Kidney glomerular epithelial cell (primary cell): ENCODE results near the gene VASH1.

Experiments used
- DNase-seq: peaks from one replicate; lab custom pipeline; 2025; lab: John Stamatoyannopoulos, UW

The VASH1 gene

DNA sequence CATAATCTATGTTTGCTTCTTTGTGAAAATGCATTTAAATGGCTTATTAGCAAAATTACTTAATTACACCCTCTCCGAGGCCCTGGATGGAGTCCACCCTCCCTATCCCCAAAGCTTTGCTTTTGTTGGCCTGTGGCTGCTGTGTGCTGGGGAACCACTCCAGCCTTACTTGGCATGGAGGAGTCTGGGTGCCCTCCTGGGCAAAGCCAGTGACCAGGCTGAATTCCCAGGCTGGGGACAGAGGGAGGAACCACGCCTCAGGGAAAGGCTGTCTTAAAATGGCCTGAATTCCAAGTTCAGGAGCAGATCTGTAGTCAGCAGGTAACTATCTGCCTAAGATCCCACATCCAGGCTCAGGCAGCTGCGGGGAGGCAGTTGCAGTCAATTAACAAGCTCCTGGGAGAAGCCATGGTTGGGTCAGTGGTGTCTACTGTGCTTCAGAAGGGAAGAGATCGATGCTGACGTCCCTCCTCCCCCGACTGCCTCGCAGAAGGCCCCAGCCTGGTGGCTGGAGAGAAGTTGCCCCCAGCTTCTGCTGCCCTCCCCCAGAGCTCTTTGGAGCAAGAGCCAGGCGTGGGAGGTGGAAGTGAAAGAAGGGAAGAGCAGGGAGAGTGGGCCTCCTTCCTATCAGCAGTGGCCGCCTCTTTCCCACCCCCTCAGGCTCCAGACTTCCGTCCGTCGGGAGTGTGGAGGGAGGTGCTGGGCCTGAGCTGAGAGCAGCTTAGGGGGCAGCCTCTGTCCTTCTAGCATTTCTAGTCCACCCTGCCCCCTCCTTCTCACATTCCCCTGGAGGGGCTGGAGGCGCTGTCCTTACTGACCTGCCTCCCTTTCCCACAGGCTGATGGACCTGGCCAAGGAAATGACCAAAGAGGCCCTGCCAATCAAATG, 11.3 kb downstream of the VASH1 start:
- peak; percentile 49 for DNase-seq

DNA sequence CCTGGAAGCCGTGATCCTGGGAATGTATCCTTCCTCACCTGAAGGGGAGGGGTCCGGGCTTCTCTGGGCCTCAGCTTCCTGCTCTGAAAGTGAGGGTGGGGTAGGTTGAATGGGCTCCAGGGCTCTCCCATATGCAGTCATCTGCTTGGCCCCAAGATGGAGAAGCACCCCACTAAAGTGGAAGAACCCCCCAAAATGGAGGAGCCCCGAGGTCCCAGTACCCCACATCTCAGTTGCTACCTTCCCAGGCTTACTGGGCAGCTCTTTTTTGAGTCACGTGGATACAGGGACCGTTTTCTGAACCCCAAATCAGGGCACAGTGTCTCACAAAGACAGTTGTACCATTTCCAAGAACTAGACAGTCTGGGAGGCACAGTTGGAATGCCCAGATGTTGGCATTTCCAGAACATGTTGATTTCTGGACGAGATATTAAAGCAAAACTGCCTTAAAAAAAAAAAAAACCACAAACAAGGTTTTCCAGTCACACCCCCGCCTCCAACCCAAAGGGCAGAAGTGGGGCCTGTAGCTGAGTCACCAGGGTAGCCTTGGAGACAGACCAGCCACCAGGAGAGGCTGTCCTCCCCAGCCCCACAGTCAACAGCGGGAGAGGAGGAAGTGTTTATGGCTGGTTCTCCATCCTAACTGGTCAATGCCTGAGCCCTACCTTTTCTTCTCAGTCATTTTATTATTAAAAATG, 12.1 kb downstream of the VASH1 start:
- peak; percentile 66 for DNase-seq

DNA sequence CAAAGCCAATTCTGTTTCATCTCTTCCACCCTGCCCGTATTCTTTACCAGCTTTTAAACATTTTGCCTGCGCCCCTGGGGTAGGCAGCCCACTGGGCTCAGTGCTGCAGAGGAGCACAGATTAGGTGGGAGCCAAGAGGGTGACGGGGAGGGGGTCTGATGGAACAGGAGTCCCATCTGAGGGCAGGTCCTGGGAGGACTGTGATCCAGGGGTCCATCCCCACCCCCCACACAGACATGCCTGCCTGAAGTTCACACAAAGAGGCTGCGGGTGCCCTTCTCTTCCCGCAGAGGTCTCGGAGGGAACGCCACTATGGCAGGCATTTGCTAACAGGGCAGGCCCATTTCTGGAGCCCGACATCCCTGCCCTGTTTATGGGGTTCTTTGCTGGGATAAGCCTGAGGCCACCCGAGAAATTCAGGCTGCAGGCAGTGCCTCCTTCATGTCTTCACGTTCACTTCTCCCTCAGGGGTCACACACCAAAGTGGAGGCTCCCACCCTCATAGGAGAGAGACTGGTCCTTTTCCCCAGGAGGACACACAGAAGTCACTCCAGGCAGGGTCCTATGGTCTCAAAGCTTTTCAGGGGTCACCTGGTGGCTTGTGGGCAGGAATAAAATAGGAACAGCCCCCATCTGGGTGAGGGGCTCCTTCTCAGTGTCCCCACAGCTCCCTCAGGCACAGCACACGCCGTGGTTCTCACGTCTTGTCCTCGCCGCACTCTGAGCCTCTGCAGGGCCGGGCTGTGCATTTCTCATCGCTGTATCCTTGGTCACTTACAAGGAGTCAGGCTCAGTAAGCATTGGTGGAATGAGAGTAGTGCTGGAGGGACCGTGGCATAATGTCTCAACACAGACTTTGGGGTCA, 12.9 kb downstream of the VASH1 start:
- DNase-seq: no peak

DNA sequence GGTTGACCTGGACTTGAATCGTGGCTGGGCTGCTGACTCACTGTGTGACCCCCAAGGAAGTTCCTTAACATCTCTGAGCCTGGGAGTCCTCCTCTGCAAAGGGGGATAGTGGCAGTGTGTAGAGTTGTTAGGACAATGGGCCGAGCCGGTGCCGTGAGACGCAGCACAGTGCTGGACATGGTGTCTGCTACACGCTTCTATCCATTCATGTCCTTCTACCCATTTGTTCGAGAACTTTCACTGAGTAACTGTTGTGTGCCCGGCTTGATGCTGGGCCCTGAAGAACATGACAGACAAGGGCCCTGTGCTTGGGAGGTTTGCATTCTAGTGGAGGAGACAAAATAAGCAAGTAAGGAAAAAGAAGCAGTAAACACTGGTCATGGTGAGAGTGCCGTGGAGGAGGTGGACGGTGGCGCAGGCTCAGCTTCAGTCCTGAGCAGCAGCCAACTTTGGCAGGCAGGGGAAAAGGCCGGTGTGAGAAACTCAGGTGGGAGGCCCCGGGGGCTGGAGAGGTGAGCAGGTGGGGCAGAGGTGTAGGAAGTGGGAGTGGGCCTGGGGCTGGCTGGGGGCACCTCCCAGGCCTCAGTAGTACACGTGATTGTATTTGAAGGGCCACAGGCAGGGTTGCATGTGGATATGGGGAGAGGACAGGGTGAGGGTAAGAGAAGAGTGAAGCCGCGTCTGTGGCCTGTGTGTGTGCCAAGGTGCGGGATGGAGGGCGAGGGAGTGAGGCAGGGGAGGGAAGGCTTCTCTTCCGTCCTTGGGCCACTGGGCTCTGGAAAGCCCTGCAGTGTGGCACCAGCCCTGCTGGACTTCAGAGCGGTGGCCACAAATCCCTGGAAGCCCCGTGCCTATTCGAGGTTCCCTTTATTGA, 13.8 kb downstream of the VASH1 start:
- no peak for DNase-seq

DNA sequence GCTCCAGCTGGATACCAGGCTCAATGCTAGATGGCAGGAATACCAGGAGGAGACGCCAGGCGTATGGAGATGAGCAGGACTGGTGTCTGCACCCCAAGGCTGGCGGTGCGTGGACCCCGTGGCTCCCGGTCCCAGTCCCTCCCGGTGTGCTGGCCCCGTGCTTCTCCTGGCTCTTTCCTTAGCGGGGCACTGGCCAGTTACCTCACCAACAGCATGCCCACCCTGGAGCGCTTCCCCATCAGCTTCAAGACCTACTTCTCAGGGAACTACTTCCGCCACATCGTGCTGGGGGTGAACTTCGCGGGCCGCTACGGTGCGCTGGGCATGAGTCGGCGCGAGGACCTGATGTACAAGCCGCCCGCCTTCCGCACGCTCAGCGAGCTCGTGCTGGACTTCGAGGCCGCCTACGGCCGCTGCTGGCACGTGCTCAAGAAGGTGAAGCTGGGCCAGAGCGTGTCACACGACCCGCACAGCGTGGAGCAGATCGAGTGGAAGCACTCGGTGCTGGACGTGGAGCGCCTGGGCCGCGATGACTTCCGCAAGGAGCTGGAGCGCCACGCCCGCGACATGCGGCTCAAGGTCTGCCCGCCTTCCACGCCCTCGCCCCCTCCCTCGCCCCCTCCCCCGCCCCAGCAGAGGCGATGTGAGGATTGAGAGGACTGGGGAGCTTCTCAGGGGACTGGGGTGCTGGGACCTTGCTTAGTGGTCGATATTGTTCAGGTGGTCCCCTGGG, 14.6 kb downstream of the VASH1 start:
- DNase-seq: no peak

DNA sequence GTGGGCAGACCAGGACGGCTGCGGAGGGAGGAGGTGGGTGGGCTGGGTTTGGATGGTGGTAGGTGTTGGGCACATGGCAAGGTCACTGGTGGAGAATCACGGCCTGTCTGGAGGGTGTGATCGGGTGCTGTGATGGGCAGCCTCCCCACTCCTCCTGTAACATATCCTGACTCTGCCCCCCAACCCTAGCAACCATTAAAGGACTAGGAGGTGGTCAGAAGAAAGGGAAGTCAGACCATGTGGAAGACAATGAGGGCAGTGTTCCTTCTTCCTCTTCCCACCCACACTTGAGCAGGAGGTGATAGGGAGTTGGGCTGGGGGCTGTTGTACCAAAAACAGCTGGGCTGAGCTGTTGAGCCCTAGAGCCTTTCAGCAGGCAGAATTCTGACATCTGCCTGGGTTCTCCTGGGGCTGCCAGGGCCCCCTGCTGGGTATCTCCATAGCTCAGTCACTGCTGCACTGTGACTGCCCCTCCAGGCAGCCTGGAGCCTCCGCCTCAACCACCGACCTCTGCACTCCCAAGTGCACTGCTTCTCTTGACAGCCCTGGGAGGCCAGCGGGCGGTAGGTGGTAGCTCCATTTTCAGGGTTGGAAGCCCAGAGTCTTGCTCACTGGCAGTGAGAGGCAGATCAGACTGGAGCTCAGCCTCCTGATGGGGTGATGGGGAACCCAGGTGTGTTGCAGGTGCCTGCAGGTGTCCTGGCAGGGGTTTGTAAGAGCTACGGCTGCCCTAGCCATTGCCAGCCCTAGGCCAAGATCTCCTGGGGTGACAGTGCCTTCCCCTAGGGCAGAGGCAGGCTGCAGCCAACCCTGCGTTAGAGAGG, 15.4 kb downstream of the VASH1 start:
- DNase-seq: no peak

DNA sequence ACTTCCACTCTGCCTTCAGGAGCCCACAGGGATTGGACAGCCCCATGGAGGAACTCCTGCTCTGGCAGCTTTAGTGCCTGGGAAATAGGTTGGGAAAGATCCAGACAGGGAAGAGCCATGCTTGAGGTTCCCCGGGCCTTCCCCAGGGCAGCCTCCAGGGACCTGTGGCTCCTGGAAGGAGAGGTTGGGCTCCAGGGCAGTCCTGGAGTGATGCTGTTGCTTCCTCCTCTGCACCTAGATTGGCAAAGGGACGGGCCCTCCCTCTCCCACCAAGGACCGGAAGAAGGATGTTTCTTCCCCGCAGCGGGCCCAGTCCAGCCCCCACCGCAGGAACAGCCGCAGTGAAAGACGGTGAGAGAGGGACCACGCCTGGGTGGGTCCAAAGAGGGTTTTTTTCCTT, 16.5 kb downstream of the VASH1 start:
- DNase-seq: no peak

DNA sequence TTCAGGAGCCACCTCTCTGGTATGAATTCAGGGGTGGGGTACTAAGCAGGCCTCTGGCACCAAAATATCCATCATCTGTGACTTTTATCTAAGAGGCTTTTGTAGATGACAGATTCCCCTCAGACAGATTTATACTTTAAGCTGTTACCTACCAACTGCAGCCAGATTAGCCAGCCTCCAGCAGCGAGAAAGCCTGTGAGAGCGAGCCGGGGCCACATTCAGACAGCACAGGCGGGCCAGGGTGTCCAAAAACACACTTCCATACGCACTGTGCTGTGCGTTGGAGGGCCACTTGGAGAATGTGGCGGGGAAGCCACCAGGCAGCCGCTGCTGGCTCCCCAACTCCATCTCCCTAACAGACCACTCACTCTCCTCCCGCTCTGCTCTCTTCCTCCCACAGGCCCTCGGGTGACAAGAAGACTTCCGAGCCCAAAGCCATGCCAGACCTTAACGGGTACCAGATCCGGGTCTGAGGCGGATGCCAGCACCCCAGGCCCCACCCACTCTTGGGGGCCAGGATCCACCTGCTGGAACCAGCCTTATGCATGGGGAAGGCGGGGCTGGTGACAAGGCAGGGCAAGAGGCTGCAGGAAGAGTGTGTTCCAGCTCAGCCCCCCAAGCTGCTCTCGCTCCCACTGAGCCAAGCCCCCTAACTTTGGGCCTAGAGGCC, 17.4 kb downstream of the VASH1 start:
- DNase-seq: no peak

DNA sequence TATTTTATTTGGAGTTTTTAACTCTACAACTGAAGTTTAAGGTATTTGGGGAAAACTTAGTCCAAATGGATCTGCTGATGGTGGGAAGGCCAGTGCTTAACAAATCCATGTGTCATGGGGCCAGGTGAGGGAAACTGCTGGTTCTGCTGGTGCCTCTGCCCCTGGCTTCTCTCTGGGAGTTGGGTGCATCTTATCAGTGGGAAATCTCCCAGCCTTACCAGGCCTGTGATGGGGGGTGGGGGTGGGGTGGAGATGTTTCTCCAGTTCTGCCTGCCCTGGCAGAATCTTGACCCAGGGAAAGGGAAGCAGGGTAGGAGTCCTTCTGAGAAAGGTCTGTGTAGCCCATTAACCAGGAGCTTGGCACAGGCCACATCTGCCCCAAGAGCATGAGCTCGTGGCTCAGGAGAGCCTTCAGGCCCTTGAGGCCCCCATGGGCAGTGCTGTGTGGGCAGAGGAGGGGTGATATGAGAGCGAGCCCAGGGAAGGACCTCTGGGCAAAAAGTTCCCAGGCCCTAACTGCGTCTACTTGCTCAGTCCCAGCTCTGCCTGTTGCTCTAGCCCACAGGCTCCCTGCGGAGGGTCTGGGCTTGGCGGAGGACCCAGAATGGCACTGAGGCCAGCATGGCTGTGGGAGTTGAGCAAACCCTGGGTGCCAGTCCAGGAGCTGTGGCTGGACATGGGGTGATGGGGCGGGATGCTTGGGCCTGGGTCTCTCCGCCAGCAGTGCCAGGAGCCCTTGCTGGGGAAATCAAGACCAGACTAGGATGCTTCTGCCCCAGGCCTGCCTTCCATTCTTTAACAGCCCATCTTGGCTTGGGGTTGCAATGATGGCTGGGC, 18.2 kb downstream of the VASH1 start:
- no peak for DNase-seq

DNA sequence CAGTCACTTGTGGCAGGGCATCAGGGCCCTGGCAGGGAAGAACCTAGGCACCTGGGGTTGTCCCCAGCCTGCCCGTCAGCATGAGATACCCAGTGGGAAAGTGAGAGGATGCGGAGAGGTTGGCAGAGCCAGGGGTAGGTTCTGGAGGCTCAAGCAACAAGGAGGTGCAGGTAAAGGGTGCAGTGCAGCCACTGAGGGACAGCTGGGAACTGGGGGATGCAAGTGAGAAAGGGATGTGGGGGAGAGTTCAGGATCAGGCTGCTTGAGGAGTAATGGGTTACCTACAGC, 18.7 kb downstream of the VASH1 start:
- no peak for DNase-seq

DNA sequence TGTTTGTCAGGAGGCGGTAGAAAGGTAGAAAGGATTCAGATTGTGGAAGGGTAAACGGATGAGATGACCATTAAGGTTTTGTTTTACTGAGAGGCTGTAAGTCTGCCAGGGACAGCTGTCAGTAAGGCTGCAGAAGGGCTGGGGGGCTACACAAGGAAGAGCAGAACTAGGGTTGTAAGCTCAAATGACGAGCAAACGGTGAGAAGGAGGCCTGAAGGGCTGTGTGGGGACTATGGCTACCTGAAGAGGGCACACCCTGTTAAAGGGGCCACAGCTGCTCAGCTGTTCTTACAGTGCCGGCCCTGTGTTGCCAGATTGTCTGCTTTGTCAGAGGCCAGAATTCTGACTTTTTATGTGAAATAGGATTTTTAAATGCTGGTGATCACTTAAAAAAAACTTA, 19.1 kb downstream of the VASH1 start:
- no peak for DNase-seq

DNA sequence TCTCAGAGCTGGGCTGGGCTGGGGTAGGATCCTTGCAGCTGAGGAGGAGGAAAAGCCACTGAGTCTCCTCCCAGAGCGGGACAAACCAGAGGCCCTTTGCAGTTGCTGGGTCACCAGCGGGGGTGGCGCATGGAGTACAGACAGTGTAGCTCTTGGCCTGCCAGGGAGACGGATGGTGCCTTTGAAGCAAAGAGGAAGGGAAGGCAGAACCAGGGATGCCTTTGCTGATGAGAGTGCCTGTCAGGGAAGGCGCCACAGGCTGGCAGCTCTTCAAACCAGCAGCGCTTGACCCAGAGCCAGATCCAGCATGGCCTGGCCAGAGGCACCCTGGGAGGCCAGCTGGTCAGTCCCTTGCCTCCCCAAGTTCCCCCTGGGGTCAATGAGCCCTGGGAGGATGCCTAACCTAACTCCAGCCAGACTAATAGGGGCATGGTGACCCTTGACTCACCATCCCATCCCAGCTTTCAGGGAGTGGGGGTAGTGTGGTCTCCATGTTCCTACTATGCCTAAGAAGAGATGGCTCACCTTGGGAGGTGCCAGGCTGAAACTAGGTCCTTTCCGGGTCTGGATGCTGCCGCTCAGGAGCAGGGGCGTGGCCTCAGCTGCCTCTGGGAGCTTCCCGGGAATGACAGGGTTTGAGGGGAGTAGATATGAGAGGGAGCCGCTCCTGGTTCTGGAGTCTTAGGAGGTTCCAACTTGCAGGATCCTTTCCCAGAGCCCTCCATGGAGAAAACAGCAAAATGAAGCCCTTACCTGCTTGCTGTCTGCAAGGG, 19.8 kb downstream of the VASH1 start:
- no peak for DNase-seq

DNA sequence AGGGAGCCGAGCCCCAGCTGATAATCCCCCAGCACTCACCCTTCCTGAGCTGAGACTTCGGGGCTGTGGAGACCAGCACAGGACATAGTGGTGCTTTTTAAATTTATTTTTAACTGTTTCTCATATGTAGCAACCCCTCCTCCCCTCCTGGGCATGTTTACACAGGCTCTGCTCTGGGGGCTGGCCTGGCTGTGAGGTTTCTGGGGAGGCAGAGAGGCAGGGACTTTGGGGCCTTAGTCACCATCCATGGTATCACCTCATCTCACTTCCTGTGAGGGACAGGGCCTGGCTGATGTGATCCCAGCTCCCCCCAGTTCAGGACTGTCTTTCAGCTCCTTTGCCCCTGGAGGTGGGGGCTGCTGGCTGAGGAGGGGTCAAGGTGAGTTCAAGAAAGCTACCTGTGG, 20.4 kb downstream of the VASH1 start:
- no peak for DNase-seq

DNA sequence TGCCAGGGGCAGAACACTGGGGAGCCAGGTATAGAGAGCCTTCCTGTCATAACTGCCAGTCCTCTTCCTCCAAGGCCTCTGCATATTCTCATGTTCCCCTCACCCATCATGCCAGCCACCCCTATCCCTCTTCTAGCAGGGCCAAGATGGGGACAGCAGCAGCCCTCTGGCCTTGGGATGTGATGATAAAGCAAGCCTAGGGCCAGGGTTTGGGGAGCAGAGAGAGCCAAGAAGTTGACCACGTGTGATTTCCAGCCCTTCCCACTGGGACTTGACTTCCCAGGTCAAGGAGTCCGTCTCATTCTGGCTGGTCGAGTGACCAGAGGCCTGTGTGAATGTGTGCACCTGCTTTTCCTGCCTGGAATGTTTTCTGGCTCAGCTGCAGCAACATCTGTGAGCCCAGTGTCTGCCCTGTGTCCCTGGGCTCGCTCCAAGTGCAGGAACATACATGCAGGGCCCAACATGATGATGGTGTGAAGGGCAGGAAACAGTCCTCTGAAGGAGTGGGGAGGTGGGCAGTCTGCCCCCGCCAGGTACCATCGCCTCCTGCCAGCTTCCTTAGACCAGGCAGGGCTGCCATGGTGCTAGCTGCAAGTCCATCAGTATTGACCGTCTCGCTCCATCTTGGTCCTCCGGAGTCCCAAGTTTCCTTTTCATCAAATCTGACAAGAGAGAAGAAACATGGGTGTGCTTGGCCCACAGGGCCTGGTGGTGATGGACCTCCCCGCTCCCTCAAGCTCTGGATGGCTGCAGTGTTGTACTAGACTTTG, 21.0 kb downstream of the VASH1 start:
- no peak for DNase-seq

DNA sequence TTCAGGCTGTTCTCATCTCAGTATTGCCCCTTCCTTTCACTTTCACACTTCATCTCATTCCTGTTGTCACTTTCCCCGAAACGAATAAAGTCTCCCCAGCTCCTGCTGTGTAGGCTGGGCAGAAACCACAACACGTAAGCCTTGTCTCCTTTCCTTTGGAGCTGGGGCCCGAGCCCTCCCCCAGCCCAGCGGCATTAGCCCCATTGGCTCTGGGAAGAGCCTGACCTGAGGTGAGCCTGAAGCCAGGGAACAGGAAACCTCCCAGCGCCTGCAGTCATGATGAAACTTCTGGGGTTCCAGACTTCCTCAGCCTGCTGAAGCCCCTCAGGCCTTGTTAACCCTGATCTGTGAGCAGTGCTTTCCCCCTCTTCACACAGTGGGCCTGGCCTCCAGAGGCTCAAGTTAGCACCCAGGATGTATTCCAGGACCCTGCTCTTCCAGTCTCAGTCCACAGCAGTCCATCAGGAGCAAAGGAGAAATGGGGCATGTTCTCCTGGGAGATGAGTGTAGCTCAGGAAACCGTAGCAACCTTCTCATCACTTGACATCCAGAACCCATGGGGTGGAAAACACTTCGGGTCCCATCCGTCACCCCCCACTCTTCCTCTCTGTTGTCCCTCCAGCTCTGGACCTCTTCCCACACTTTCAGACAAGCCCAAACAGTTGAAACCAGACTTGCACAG, 21.8 kb downstream of the VASH1 start:
- no peak for DNase-seq

DNA sequence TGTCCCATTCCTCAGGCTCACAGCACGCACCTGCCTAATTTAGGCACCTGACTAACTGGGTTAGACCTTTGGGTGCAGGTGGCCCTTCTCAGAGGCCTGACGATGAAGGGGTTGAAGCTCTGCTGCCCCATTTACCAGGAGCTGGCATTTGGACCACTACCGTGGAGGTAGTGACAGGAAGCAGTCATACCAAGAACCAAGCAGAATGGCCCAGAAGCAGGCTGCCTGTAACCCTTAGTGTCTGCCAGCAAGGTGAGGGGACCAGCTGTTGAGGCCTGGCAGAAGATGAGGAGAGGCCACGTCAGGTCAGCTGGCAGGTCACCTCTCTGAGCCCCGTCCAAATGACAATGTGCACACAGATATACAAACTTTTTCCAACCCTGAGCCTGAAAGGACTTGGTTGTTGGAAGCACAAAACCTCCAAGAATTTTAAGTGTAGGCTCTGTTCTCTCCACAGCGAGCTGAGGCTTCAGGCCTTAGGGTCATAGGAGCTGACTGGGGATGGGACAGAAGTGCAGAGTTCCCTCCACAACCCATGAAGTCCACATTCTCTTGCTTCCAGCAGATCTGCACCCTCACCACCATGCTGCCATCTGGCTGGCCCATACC, 23.1 kb downstream of the VASH1 start:
- DNase-seq: no peak
